HG03521 (cell line): ENCODE results near the gene GZMB.
A peak's percentile ranks its signal among the peaks of the same experiment; 100 is the strongest.
"Not testable (repeated sequence)": the region's sequence is repeated elsewhere in the genome, so short reads cannot be mapped to it uniquely, and the experiment has no call there.

Experiments
- ATAC-seq: cut with Tn5 transposase; IDR thresholded peaks from one replicate; pipeline ENCODE4 v1.9.1; 2021; ENCODE audit warnings: mild to moderate bottlenecking, moderate library complexity; ENCODE audit not compliant: unreplicated experiment

Gene GZMB

DNA sequence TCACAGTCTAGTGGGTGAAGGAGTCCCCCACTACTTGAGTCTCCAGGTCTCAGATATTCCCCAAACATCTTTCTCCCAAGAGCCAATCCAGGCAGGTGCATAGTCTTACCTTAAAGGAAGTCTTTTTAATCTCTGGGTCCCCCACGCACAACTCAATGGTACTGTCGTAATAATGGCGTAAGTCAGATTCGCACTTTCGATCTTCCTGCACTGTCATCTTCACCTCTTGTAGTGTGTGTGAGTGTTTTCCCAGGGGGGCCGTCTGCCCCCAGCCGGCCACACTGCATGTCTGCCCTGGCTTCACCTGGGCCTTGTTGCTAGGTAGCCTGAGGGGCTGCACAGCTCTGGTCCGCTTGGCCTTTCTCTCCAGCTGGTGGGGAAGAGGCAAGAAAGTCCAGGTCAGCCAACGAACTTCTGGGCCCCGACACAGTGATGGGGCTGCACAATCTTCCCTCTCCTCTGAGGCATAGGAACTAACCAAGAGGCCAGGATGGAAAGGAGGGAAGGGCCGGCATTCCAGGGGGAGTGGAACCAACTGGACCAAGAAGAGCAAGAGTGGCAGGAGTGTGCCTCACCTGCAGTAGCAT, 2.1 kb downstream of the GZMB start:
- no peak for ATAC-seq

DNA sequence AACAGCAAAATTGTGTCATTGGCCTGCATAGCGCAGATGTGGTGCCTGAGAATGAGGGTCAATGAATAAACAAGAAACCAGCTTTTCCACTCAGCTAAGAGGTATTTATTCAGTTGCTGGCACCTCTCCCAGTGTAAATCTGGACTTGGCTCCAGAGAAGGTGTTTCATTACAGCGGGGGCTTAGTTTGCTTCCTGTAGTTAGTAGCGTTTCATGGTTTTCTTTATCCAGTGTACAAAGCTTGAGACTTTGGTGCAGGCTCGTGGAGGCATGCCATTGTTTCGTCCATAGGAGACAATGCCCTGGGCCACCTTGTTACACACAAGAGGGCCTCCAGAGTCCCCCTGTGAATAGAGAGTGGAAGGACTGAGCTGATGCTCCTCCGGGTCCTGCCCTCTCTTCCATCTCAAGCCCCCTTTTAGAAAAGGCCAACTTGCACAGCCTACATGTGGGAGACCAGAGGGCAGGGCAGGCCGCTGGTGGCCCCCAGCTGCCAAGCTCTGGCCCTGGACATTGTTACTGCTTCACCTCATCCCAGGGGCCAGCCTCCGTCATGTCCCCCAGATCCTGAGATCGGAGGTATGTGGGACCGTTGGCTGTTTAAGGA, 3.0 kb downstream of the GZMB start:
- ATAC-seq: no peak

DNA sequence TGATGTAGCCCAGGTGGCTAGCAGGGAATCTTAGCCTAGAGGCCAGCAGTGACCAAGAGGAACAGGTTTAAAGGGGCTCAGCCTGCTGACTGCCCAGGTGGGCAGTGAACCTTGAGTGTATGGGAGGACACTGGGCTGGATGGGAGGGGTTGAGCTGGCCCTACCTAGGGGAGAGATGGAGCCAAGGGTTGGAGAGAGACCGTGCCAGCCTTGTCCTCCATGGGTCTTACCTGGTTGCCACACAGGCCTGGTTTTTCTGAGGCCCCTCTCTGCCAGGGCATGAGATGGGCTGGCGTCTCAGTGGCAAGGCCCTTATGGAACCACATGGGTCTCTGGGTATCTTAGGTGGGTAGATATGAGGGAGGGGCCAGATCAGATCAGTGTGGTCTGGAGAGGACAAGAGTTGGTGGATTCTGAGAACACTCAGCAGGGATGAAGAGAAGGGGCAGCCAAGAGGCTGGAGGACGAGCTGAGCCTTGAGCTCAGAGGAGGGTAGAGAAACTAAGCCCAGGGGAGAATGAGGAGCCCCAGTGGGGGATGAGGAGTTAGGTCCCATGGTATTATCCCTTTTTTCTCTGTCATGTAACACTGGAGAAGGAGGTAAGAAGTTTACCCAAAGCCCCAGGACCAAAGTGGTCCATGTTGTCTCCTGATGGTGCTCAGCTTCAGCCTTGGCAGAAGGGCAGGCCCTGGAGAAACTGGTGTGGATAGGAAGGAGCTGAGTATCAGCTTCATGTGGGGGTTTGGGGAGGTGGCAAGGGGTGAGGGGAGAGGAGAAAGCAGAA, 3.7 kb downstream of the GZMB start:
- ATAC-seq: no peak

DNA sequence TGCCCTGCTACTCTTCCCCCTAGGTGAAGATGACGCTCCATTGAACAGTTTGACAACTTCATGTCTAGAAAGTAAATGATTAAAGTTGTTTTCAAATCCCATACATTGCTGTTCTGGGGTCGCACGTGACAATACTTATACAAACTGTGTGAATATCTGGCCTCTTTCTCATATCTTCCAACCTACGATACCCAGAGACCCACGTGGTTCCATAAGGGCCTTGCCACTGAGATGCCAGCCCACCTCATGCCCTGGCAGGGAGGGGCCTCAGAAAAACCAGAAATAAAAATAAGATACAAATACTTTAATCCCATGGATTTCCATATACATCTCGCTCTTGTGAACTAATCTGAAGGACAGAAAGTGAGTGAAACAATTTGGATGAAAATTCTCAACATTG, 4.5 kb downstream of the GZMB start:
- ATAC-seq: no peak

DNA sequence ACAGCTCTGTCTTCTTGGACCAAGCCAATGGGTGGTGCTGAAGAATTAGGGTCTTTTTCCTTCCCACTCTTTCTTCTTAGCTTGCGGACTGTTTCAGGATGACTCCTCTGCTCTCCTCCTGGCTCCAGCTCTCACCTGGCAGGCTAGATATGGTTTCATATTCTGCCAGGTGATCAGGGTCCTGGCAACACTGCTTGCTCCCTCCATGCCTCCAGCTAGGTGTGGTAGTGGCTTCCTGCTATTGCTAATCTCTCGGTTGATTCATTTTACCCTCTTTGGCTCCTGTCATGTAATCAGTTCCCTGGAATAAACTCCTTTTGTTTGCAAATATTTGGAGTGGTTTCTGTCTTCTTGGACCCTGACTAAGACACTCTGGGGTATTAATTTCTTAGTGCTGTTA, 20.2 kb downstream of the GZMB start:
- ATAC-seq: no peak

DNA sequence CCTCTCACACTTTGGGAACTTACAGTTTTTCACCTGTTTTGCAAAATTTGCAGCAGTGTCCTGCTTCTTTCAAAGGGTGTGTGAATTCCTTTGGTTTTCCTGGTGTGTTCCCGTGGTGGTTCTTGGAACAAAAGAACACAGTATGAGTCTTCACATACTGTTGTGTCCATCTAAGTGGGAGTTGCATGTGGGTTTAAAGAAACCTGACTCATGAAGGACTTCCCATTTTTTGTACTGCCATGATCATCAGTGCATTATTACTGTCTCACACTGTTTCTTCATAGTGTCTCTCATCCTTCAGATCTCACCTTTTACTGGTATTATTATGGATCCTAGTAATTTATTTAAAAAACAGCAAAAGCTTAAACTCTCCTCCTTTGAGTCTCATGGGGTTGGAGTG, 20.7 kb downstream of the GZMB start:
- ATAC-seq: no peak

DNA sequence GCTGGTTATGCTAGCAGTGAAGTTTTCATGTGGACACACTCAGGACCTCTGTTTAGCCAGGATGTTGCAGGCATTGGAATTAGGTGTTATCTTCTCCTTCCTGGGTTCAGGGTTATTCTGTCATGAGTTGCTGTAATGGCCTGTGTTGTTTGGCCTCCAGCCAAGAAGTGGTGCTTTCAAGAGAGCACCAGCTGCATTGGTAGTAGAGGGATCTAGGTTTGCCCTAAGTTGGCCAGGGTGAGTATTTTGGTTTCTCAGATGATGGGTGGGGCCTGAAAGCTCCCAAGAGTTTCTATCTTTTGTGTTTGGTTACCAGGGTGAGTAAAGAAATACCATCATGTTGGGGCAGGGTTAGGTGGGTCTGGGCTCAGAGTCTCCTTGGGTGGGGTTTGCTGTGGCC, 21.8 kb downstream of the GZMB start:
- no peak for ATAC-seq

DNA sequence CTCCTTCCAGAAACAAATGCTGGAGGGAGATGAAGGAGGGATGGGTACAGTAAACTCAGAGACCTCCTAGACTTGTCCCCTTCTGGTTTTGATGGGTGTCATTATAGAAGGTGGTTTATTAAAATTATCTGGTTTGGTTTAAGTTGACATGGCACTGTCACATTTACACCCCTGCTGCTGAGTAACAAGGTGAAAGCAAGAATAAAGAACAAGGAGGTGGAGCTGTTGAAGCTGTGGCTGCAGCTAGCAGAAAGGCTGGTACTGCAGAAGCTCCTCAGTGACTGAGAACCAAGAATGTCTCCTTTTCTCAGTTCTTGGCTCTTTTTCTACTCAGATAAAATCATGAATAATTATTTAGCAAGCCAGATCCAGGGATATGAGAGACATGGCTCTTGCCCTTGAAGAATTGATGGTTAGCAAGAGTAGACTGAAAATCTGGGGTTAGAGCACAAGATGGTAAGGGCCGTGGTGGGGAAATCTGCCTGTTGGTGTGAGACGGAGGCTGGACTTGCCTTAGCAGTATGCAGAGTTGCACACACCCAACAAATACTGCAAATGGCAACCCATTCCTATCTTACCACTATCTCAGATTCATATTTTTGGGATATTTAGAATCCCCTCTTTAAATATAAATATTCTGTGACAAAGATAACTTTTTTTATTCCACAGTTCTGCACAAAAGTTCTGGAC, 24.2 kb downstream of the GZMB start, which contains the start of gene GZMH:
TSS of gene GZMH (minus strand) at position 31 of the 690 bp plus-strand sequence. CDS start 72 bp downstream, outside the sequence.
- ATAC-seq: no peak

DNA sequence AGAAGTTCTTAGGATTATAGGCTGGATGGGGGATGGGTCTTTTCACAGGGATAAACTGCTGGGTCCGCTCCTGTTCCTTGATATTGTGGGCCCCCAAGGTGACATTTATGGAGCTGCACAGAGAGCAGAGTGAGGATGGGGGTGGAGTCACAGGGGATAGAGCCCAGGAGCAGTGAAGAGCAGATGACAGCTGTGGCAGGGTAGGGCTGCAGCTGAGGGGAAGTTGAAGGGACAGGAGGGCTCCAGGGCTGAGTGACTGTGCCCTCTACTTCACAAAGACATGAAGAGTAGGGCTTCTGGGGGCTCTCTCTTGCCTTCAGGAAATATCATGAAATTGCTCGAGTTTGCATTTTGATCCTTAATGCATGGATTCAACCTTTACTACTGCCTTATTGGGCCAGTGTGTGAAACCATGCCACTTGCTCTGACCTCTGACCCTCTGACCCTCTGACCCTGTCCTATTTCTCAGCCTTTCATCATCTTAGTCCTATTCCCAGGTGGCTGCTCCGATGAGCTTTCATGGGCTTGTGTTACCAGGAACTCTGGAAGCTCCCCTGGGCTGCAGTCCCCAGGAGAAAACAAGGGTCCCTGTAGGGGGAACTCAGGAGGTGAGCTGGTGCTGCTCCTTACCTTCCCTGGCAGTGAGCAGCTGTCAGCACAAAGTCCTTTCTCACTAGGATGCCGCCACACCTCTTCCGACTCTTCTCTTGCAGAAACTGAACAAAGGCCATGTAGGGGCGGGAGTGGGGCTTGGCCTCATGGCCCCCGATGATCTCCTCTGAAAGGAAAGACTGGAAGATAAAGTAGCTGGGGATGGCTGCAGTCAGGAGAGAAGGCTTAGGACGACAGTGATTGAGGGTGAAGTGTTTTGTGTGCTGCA, 26.1 kb downstream of the GZMB start:
- ATAC-seq: no peak

DNA sequence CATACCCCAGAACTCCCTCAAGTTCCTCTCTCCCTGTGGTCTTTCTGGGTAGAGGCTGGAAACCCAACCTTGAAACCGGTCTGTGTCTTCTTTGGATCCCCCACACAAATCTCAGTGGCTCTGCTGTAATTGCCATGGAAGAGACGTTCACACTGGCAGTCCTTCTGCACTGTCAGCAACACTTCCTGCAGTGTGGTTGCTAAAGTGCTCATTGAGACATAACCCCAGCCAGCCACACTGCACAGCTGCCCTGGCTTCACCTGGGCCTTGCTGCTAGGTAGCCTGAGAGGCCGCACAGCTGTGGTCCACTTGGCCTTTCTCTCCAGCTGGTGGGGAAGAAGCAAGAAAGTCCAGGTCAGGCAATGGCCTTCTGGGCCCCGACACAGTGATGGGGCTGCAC, 26.9 kb downstream of the GZMB start:
- no peak for ATAC-seq

DNA sequence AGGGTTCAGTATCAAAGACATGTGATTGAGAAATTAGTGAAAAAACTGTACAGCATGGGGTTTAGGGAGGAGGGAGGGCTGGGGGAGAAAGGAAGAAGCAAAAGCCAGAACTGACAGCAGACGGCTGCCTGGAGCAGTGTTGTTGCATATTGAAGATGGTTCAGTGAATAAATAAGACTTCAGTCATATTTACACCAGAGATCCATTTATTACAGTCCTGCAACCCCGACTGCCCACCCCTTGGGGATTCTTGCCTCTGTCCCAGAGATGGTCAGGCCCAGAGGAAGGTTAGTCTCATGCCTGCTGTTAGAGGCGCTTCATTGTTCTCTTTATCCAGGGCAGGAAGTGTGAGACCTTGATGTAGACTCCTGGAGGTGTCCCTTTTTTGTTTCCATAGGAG, 27.7 kb downstream of the GZMB start:
- no peak for ATAC-seq

DNA sequence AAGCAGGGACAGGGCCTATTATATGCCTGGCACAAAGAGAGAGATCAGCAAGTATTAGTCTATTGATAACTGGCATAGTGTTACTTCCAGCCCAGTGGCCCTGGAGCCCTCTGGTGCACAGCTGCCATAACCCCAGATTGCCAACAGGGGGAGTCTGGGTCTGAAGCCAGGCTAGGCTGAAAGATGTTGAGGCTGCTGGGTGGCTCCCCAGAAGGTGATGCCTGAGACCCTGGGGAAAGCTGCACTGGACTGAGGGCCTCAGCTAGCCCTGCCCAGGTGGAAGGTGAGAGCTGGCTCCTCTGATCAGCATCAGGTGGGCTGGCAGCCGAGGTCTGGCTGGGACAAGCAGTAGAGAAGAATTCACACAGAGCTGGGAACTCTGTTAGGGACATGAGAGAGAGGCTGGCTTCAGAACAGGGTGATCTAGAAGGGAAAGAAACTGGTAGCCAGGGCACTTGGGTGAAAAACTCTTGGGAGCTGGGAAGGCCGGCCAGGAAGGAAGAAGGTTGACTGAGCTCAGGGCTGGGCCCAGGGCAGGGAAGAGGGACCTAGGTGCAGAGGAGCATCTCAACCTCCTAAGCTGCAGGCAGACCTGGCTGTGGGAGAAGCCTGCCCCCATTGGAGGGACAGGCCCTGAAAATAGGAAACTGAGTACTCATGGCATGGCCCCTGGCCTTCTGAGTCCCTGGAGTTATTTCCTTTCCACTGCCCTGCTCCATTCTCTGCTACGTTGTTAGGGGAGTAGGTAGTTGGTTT, 28.4 kb downstream of the GZMB start:
- peak; percentile 84 for ATAC-seq

DNA sequence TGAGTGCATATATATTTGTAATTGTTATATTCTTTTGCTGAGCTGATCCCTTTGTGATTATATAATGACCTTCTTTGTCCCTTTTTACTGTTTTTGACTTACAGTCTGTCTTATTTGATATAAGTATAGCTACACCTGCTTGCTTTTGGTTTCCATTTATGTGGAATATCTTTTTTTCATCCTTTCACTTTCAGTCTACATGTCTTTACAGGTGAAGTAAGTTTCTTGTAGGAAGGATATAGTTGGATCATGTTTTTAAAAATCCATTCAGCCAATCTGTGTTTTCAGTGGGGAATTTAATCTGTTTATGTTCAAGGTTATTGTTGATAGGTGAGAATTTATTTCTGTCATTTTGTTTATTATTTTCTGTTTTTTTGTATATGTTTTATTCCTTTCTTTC, 36.6 kb downstream of the GZMB start:
- ATAC-seq: no peak

DNA sequence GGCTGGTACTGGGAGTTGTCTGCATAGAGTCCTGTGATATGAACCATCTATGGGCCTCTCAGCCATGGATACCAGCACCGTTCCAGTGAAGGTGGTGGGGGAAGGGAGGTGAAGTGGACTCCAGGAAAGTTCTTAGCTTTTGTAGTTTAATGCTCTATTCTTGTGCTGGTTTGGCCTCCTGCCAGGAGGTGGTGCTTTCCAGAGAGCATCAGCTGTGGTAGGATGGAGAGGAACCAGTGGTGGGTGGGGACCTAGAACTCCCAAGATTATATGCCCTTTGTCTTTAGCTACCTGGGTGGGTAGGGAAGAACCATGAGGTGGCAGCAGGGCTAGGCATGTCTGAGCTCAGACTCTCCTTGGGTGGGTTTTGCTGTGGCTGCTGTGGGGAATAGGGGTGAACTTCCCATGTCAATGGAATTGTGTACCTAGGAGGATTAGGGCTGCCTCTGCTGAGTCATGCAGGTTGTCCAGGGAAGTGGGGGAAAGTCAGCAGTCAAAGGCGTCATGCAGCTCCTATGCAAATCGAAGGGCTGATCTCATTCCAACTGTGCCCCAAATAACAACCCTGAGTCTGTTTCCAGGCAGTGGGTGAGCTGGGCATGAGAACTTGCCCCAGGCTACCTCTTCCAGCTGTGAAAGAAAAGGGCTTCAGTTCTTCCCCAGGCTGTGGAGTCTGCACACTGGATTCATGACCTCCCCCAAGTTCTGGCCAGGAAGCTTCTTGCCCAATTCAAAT, 38.7 kb downstream of the GZMB start:
- ATAC-seq: no peak

DNA sequence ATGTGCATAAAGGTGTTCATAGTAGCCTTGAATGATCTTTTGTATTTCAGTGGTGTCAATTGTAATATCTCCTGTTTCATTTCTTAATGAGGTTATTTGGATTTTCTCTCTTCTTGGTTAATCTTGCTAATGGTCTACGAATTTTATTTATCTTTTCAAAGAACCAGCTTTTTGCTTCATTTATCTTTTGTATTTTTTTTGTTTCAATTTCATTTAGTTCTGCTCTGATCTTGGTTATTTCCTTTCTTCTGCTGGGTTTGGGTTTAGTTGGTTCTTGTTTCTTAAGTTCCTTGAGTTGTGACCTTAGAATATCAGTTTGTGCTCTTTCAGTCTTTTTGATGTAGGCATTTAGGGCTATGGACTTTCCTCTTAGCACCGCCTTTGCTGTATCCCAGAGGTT, 43.0 kb downstream of the GZMB start:
- not testable (repeated sequence) for ATAC-seq

DNA sequence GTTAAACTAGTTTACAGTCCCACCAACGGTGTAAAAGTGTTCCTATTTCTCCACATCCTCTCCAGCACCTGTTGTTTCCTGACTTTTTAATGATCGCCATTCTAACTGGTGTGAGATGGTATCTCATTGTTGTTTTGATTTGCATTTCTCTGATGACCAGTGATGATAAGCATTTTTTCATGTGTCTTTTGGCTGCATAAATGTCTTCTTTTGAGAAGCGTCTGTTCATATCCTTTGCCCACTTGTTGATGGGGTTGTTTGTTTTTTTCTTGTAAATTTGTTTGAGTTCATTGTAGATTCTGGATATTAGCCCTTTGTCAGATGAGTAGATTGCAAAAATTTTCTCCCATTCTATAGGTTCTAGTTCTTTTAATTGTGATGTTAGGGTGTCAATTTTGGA, 49.6 kb downstream of the GZMB start:
- not testable (repeated sequence) for ATAC-seq
